Bronchial epithelial cell (primary cell): ENCODE measurements around the gene IGFALS. TPM values are rescaled to one million over a fixed set of nuclear protein-coding genes. Genes with fewer than 3 reads are reported as not detected.

Experiments
- DNase-seq: peaks from one replicate; pipeline ENCODE4 v3.0.0-alpha.2; 2010; ENCODE audit warnings: low read depth
- FAIRE-seq: peaks from 2 replicates; lab custom pipeline; 2011; peaks lifted over from hg19 to GRCh38; lab: Jason Lieb, UNC
- H3K27me3 ChIP-seq: 2 replicates; pipeline ENCODE4 v1.5.1; 2011; ENCODE audit warnings: low read length; ENCODE audit not compliant: control insufficient read depth, insufficient read depth
- H3K36me3 ChIP-seq: 2 replicates; pipeline ENCODE4 v1.5.1; 2011; ENCODE audit warnings: low read length; ENCODE audit not compliant: control insufficient read depth, insufficient read depth
- H3K4me3 ChIP-seq: 2 replicates; pipeline ENCODE4 v1.5.1; 2011; ENCODE audit warnings: mild to moderate bottlenecking, low read depth, low read length, control low read depth
- CTCF ChIP-seq: IDR thresholded peaks from 2 replicates; pipeline ENCODE4 v1.5.1; 2011; ENCODE audit warnings: mild to moderate bottlenecking, moderate library complexity, low read length, control low read depth, inconsistent platforms; ENCODE audit not compliant: insufficient read depth, severe bottlenecking
- total RNA-seq: library from RNA; depleted of rRNA; stranded (reverse); fragments of >200 nt; gene quantifications from 2 replicates; pipeline ENCODE4 v1.2.1, GENCODE V29; 2014

IGFALS gene
- total RNA-seq, 1 donor from 2014 or later = not detected

- no peaks in the 10 kb centered on the region for H3K27me3 ChIP-seq
- TF ChIP-seq CTCF = no peak
- no peak for DNase-seq
- FAIRE-seq = no peak
- no peak overlapping the region for H3K4me3 ChIP-seq
- H3K36me3 ChIP-seq = peaks cover 12% of the 10 kb centered on the region
Measured at GRCh38 chr16:1787056-1787321, 6.5 kb downstream of the IGFALS start.

- TF ChIP-seq CTCF = no peak
Measured at GRCh38 chr16:1786242-1787055, 7.1 kb downstream of the IGFALS start.

DNA sequence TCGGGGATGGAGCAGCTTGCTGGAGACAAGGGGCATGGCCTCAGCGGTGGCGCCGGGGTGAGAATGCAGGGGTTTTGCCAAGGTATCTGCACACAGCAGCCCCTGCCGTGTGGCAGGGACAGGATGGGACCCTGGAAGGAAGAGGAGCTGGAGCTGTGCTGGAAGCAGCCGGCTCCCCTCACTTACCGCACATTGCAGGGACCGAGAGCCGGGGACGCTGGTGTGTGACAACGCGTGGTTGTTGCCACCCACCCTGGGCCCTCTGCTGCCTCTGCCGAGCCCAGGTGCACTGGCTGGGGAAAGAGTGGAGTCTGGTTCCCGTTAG lies 7.7 kb downstream of the IGFALS start:
- no peak for DNase-seq
- FAIRE-seq = no peak
- Histone ChIP-seq H3K27me3 (no peaks in the 10 kb centered on the region), H3K4me3 (no peak overlapping the region), H3K36me3 (peaks cover 15% of the 10 kb centered on the region)
- TF ChIP-seq CTCF = no peak

More at GRCh38 chr16:1786242-1787055, 7.1 kb downstream of the IGFALS start:
- Histone ChIP-seq H3K36me3 (peaks cover 12% of the 10 kb centered on the region), H3K27me3 (no peaks in the 10 kb centered on the region), H3K4me3 (no peak overlapping the region)
- DNase-seq = no peak
- no peak for FAIRE-seq

GRCh38 chr16:1784977-1785845 lies 8.3 kb downstream of the IGFALS start:
- H3K27me3 ChIP-seq = no peaks in the 10 kb centered on the region
- FAIRE-seq (peak; percentile 52), DNase-seq (no peak)
- TF ChIP-seq CTCF = no peak
- peaks cover 14% of the 10 kb centered on the region for H3K36me3 ChIP-seq
- no peak overlapping the region for H3K4me3 ChIP-seq

DNA sequence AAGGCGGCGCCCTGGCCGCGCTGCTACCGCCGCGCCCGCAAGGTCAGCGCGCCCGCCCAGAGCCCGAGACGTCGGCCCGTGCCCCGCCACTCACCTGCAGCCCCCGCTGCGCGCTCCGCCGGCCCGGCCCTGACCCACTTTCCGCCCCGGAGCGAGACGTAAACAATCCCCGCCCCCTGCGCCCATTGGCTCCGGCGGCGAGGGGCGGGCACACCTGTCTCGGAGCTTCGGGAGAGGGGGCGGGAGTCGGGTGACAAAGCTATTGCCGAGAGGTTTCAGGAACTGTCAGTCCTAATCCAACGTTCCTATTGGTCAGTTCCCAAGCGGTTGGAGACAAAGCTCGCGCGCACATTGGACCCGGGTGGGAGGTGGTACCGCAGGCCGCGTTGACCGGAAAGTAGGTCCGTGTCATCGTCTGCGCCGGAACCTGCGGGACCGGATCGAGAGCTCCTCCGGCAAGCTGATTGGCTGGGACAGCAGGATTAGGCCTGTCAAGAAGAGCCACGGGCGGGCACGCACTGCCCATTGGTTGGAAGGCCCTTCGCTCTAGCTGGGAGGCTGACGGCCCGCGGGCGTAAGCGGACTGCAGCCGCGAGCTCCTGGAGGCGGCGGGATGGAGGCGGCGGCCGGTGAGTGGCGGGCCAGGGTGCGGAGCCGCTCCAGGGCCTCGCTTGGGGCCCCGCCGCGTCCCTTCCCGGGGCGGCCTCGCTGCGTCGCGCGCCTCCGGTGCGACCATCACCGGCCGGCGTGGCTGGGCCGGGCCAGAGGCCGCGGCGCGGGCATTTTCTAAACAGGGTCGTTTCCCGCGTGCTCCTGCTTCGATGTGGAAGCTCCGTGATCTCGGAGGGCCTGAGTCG lies 10.9 kb downstream of the IGFALS start, which contains the start of the genes NUBP2 and SPSB3:
Gene NUBP2 (plus strand): TSS at position 553 of the 857 bp plus-strand sequence. CDS start 61 bp downstream, at position 614.
Gene SPSB3 (minus strand): TSS at position 164 of the 857 bp plus-strand sequence. CDS start 1,088 bp downstream, outside the sequence.
- no peak for TF ChIP-seq CTCF
- Histone ChIP-seq H3K4me3 (peak within 1 kb of the TSS; percentile 63), H3K36me3 (peaks cover 13% of the 10 kb centered on the region), H3K27me3 (no peaks in the 10 kb centered on the region)
- peak; percentile 99 for DNase-seq
- FAIRE-seq = peak; percentile 95
